ENCODE measurements around the gene EPS15.

The EPS15 gene

DNA sequence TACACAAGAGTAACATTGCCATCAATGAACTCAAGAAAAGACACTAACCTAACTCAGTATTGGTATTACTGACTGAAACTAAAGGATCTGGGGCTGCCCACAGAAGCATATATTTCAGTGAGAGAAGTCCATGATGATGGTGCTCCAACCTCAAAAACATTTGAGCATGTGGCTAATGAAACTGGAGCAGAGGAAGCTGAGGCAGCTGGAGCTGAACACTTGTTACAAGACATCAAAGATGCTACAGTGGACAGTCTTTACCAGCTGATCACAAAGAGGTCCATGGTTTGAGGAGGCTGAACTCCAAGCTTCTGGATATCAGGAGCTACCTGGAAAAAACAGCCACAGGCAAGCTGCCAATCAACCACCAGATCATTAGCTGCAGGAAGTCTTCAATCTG, 146.5 kb downstream of the EPS15 start:
- no peak for DNase-seq

- no peak for DNase-seq
These were observed 149.9 kb downstream of the EPS15 start for GRCh38 chr1:51369171-51369570.

DNA sequence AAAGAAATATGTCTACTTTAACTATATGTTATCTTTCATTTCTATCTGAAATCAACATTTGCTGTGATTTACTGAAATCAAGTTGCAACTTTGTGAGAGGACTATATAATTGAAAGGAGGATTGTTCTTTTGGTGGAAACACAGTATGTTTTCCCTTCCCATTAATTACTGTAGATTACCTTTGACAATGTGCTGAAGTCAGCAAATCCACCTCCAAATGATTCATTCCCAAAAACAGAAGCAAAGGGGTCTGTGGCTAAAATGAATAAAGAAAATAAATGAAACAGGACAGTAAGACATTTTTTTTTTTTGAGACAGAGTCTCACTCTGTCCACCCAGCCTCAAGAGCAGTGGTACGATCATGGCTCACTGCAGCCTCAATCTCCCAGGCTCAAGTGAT, 153.3 kb downstream of the EPS15 start:
- DNase-seq, result no peak

DNA sequence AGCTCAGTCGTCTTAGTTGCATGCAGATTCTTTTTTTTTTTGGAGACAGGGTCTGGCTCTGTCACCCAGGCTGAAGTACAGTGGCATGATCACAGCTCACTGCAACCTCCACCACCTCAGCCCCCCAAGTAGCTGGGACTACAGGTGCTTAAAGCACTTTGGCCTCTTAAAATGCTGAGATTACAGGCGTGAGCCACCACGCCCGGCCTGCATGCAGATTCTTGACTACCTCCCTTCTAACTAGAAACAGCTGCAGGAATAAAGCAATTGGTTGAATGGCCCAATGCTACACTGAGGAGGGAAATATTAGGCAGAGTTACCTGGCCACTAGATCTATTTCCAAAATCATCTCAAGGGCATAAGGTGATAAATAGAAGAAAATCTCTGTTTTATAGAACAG, 159.2 kb downstream of the EPS15 start:
- no peak for DNase-seq

DNA sequence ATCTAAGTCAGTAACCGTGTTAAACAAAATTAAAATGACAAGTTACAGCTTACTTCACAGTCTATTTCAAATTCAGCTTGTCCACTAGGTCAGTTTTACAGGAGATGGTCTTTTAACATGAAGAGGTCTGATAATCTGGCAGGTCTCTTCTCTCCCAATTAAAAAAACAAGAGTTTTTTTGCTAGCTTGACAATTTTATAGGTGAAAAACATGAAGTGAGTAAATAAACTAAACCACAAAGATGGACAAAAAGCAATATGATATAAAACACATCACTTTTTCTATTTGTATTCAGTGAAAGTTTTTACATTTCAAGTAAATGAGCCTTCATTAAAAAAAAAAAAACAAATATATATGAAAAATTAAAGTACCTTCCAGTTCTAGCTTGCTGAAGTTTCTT, 163.7 kb downstream of the EPS15 start:
- DNase-seq, result no peak

DNA sequence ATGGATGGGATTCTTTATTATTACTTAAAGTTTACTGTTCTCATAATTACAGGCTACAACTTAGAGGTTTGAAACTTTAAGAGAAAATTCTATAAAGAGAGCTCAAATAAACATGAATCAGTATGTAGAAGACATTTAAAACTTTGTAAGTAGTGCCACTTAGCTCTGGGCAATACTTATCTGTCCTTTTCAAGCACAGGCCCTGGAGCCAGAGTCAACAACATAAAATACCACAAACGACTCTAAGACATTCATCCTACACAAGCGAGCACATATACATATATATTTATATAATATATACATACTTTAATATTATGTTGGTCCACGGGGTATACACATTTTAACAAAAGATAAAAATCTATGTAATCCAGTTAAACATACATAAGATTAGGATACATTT, 164.7 kb downstream of the EPS15 start:
- DNase-seq, result no peak

- no peak for DNase-seq
These were observed 167.2 kb downstream of the EPS15 start for GRCh38 chr1:51351907-51352306.

GRCh38 chr1:51349862-51350261, 169.2 kb downstream of the EPS15 start:
- DNase-seq, result no peak

DNA sequence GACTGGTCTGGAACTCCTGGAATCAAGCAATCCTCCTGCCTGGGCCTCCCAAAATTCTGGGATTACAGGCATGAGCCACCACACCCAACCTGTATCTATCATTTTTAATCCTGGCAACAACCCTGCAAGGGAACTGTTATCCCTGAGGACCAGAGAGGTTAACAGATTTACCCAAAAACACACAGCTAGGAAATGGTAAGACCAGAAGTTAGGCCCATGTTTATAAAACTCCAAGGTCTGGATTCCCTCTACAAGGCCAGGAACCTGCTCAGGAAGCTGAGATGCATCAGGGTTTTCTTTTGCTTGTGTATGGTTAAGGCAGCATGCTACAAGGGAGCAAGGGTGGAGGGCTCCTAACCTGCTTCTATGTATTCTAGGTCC, 170.9 kb downstream of the EPS15 start:
- DNase-seq, result no peak

DNA sequence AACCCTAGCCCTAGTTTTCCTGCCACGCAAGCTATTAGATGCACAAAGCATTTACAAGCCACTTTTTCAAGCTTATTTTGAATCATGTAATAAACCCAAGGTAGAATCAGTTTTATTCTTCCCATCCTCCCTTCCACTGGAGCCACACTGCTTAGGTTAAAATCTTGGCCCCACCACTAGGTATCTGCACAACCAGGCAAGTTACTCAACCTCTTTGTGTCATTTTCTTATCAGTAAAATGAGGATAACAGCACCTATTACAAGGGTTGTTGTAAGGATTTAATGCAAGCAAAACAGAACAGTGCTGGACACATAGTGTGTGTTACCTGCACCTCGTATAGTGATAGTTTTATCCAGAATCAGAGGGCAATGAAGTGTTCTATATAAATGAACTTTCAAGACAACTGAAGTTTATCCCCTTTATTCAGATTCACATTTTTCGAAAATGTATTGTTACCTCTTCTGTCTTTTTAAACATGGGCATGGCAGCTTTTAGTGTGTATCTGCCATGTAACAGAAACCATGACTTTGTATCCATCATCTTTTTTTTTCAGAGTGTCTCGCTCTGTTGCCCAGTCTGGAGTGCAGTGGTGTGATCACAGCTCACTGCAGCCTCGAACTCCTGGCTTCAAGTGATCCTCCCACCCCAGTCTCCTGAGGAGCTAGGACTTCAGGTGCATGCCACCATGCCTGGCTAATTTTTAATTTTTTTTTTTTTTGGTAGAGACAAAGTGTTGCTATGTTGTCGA, 171.5 kb downstream of the EPS15 start:
- no peak for DNase-seq

DNA sequence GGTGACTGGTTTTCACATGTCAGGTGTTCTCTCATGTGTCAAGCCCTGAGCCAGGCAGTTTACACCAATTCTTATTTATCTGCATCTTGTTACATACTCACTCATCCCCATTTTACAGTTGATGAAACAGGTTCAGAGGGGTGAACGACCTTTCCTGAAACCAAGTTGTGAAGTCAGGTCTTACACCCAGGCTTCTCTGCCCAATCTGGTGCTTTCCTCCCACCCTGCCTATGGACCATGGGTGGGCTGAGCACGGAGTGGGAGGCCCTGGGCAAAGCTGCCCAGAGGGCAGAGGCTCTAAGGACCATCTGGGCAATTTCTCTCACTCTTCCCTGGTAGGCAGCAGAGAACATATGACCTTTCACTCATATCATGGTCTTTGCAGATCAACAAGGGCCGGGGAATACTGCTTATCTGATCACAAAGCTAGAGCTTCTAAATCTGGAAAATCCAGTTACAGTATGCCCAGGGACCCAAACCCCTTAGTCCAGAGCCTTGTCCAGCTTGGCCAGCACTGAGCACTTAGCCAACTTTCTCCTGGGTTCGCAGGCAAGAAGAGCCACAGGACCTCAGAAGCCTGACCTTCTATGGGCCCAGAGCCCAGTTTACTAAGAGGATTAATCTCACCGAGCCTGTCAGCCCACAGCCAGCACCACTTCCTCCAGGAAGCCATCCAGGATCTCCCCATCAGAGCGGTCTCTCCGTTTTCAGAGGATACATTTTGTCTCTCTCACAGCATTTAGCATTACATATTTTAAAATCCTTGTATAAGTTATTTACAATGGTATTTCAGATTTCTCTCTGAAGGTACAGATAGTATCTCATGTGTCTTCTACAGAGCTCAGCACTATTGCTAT, 172.8 kb downstream of the EPS15 start:
- DNase-seq, result no peak

DNA sequence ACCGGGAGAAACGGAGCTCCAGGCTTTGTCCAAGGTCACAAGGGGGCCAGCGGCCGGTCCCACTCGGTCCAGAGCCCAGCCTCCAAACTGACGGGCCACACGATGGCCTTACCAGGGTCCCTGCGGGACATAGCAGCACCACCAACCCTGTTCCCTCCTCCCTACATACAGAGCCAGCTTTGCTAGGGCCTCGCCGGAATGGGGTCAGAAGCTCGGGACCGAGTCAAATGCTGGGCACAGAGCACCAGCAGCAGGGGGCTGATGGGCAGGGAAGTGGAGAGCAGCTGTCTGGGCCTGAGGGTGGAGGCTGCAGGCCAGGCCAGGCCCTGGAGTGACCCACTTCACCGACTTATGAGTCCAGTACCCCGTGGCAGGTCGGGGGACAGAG, 173.8 kb downstream of the EPS15 start:
- DNase-seq, result no peak

DNA sequence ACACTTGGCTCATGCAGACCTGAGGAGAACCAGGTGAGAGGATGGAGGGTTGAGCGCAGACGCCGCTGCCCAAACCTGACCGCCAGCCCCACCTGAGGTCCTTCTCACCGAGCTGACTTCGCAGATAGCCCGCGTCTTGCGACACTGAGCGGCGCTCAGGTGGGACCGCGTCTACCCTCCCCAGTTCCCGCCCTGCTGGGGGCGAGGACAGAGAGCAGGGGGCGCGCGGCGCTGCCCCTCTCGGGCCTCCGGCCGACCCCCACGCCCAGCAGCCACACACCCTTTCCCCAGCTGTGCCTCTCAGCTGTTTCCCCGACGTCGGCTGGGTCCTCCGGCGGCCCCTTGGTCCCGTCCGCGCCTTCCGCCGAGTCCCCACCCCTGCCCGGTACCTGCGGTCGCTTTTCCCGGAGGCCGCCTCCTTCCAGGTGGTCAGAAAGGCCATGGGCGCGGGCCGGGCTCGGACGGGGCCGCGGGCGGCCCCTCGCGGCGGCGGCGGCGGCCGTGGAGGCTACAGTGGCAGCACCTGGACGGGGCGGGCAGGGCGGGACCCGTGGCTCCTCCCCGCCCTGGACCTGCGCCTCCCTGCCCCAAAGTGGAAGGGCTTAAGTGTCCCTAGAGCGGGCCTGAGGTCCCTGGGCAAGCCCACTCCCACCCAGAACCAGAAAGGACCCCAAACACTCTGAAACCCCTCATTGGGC, 174.3 kb downstream of the EPS15 start:
- DNase-seq, result no peak

DNA sequence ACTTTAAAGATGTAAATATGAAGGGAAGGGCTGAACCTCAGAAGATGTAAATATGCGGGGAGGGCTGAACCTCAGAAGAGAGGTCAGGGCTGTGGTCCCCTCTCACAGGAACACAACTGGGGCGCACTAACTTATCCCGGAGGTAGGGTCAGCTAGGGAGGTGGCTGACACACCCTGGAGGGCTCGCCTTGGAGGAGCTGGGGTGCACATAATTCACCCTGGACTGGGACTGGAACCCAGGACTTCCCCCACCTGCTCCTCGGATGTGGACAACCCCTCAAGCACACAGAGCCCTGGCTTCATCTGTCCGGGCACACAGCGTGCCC, 174.8 kb downstream of the EPS15 start:
- DNase-seq, result no peak

GRCh38 chr1:51343624-51344023, 175.4 kb downstream of the EPS15 start:
- DNase-seq, result no peak

DNA sequence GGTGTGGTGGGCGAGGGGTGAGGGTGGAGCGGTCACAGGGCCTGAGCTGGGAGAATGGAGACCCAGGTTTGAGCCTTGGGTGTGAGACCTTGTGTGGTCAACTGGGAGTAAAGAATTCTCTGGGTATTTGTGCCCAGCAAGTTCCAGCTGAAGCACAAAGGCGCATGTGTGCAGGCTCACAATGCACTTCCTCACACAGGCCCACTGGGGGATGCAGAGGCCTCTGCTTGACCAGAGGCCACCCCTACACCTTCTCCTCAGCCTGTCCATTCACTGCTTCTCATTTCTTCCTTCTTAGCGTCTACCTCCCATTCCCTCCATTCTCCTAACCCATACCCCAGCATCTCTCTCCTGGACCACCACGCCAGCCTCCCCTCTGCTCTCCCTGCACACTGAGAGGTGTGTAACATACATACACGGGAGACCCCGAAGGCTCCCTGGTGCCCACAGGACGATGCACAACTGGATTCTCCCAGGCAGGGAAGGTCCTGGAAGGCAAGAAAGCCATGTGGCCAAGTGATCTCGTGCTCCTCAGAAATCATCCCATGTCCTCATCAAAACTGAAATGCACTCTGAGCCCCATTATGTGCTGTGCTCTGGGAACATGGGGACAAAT, 176.4 kb downstream of the EPS15 start:
- no peak for DNase-seq

DNA sequence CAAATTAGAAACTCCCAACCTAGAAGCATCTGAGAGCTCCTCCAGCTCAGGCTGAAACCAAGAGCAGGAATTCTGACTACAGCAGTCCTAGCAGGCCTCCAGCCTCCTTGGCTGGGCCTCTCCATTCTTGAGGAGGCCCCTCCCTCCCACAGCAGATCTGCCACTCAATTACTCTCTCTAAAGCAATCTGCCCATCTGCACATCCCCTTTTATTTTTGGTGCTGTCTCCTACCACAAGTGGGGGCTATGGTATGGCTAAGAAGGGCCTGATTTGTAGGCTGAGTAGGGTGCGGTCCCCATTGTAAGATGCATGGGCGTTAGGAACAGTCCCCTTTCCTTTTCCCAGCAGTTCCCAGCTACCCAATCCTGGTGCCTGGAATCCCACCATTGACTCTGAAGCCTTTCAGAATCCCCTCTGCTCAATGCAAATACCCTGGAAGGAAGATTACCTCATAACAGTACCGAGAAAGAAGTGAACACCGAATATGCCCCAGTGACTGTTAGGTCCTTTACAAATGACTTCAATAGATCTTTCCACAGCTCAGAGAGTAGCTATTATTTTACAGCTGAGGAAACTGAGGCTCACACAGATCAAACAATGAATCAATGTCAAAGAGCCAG, 177.1 kb downstream of the EPS15 start:
- no peak for DNase-seq

DNA sequence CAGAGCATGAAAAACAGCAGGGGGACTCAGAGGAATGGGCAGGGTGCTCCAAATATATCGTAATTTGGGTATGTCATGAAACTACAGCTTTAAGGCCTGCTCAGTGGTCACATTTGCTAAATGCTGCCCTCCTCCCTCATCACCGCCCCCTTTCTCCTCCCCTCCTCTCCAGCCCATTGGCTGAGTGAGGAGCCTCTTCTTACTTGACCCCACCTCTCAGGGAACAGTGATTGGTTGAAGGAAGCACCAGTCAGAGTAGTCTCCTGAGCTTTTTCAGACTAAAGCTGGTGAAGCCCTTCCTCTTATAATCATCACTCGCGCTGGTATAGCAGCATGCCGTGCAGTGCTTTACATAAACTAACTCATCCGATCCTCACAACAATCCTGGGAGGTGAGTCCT, 178.7 kb downstream of the EPS15 start:
- DNase-seq, result no peak

GRCh38 chr1:51336711-51337110, 182.4 kb downstream of the EPS15 start:
- no peak for DNase-seq

- no peak for DNase-seq
These were observed 183.1 kb downstream of the EPS15 start for GRCh38 chr1:51336004-51336403.

DNA sequence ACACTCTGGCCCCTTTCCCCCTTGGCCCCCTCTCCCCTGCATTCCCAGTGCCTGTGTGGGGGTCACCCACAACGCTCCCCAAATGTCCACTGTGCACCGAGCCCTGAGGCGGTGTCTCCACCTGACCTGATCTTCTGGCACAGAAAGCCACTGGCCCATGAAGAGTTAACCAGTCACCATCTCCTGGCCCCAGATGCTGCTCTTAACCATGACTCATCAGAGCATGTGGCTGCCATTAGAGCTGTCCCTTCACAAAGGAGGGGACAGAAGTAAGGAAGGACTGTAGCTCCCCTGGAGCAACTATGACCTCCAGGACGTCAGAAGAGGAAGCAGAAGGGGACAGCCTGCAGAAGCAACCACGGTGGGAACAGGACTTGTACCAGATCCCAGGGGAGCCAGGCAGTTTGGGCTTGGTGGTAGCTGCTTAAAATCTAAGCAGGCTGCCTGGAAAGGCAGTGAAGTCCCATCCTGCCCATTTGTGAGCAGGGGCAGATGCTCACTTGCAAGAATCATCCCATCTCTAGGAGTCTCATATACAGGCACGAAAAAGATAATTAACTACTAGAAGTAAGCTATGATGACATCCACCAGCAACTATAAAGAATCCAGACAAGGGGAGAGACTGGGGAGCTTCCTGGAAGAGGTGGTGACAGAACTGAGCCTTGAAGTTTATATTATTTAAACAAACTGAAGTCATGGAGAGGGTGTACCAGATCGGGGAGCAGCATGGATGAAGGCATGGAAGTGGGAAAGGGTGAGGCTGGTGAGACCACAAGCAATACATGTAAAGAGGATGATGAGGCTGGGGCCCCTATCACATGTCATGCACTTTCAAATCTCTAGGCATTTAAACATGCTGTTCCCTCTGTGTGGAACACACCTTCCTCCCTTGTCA, 187.6 kb downstream of the EPS15 start:
- DNase-seq, result no peak

All from activated gamma-delta T cell (primary cell).